Natural killer cell treated with Interleukin-12 subunit alpha and Interleukin-12 subunit beta and Interleukin-15 and Interleukin-18, amount 100 ng/mL, for 72 hours (primary cell): ENCODE data around the gene XYLB. TPM values are rescaled to one million over a fixed set of nuclear protein-coding genes. Genes with fewer than 3 reads are reported as not detected.
"Not testable (repeated sequence)": the region's sequence is repeated elsewhere in the genome, so short reads cannot be mapped to it uniquely, and the experiment has no call there.

ENCODE experiments used
- ATAC-seq, 2 donors: fragments of 150-1000 bp; cut with Tn5 transposase in 1 of 2; sonication (Bioruptor Pico), chemical (Tn5 transposase) in 1 of 2; 2 replicates each; pipeline ENCODE4 v1.10.0; 2021
- DNase-seq: peaks from one replicate; pipeline ENCODE4 v3.0.0; 2022; ENCODE audit warnings: low spot score
- H3K27ac Mint-ChIP-seq, 2 donors: 1 replicate in 1 of 2; 2 replicates in 1 of 2; pipeline ENCODE4 v1.8.0; 2022; ENCODE audit warnings: mixed read lengths in 2 of 2, mild to moderate bottlenecking in 1 of 2, moderate library complexity in 1 of 2
- H3K27me3 Mint-ChIP-seq, 2 donors: 1 replicate in 1 of 2; 2 replicates in 1 of 2; pipeline ENCODE4 v1.8.0; 2022; ENCODE audit warnings: mixed read lengths in 2 of 2
- H3K36me3 Mint-ChIP-seq: one replicate; pipeline ENCODE4 v1.8.0; 2022; ENCODE audit warnings: mixed read lengths
- H3K4me1 Mint-ChIP-seq, 2 donors: 1 replicate in 1 of 2; 2 replicates in 1 of 2; pipeline ENCODE4 v1.8.0; 2022; ENCODE audit warnings: low read depth in 2 of 2, mixed read lengths in 2 of 2, mild to moderate bottlenecking in 1 of 2
- H3K4me3 Mint-ChIP-seq: one replicate; pipeline ENCODE4 v1.8.0; 2022; ENCODE audit warnings: mixed read lengths
- H3K9me3 Mint-ChIP-seq: 2 replicates; pipeline ENCODE4 v1.8.0; 2022; ENCODE audit warnings: mixed read lengths
- total RNA-seq, 2 donors: library from RNA; stranded (reverse); gene quantifications; one replicate each; pipeline ENCODE4 v1.2.3, GENCODE V29; 2022

Gene XYLB
- 10 to 100 TPM in 1 of 2 donors, 1 to 10 TPM in 1; 3.8 to 11.4 TPM for total RNA-seq

DNA sequence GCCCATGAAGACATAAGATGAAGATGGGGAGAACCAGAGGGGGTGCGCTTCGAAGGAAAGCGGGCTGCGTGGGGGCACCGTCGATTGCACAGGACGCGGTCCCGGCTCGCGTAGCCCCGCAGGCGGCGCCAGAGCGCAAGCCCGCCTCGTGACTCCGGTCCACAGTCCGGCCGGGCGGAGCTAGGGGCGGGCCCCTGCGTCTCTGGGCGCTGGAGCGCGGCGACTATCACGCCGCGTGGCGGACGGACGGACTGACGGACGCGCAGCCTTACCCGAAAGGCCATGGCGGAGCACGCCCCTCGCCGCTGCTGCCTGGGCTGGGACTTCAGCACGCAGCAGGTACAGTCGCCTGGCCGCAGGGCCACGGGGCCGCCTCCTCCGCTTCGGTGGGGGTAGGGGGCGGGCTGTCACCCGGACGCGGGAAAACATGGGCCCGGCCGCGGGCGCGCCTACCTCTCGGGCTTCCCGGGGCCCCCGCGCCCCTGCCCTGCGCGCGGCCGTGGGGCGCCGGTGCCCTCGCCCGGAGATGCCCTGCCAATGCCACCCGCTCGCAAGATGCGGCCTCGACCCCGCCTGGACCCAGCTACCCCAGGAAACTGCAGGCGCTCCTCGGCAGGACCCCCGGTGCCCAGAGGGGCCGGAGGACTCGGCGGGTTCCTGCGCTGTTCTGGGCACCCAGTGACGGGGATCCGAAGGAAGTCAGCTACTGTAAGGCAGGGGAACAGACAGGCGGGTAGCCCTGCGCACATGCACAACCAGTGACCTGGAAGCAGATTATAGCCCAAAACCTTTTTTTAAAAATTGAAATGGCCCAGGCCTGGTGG is at the start of gene XYLB:
XYLB (plus strand) TSS at position 199 of the 824 bp plus-strand sequence; CDS start at position 283, 84 bp downstream.
- Mint-ChIP-seq H3K9me3 (no peaks in the 10 kb centered on the region), H3K4me3 (peak within 1 kb of the TSS; percentile 78), H3K27me3 (peaks cover 0 to 8% of the 10 kb centered on the region in 2 donors), H3K27ac (peak within 1 kb of the TSS in 1 of 2 donors; percentile 35), H3K36me3 (no peaks in the 10 kb centered on the region), H3K4me1 (no peaks in the 10 kb centered on the region)
- DNase-seq (peak; percentile 90), ATAC-seq (peak; percentile 98 to 99)

- ATAC-seq, H3K9me3 Mint-ChIP-seq, H3K27ac Mint-ChIP-seq, H3K4me3 Mint-ChIP-seq, H3K36me3 Mint-ChIP-seq, H3K4me1 Mint-ChIP-seq, DNase-seq: not testable (repeated sequence)
- peaks cover 13 to 14% of the 10 kb centered on the region in 2 donors for H3K27me3 Mint-ChIP-seq
These were observed 49.5 kb upstream of the XYLB start for GRCh38 chr3:38297053-38297452.

GRCh38 chr3:38297537-38297936 is 49.0 kb upstream of the XYLB start:
- H3K9me3 Mint-ChIP-seq, result no peaks in the 10 kb centered on the region
- H3K27me3 Mint-ChIP-seq, result peaks cover 13 to 14% of the 10 kb centered on the region in 2 donors
- H3K27ac Mint-ChIP-seq, result no peak overlapping the region
- no peak overlapping the region for H3K4me3 Mint-ChIP-seq
- H3K4me1 Mint-ChIP-seq, result no peaks in the 10 kb centered on the region
- H3K36me3 Mint-ChIP-seq, result no peaks in the 10 kb centered on the region
- DNase-seq (no peak), ATAC-seq (no peak)

GRCh38 chr3:38297947-38298711 is 48.5 kb upstream of the XYLB start:
- no peaks in the 10 kb centered on the region for H3K9me3 Mint-ChIP-seq
- no peak for DNase-seq
- no peak for ATAC-seq
- H3K27ac Mint-ChIP-seq, result no peak overlapping the region
- H3K27me3 Mint-ChIP-seq, result peaks cover 14 to 16% of the 10 kb centered on the region in 2 donors
- no peaks in the 10 kb centered on the region for H3K36me3 Mint-ChIP-seq
- H3K4me3 Mint-ChIP-seq, result no peak overlapping the region
- no peaks in the 10 kb centered on the region for H3K4me1 Mint-ChIP-seq

DNA sequence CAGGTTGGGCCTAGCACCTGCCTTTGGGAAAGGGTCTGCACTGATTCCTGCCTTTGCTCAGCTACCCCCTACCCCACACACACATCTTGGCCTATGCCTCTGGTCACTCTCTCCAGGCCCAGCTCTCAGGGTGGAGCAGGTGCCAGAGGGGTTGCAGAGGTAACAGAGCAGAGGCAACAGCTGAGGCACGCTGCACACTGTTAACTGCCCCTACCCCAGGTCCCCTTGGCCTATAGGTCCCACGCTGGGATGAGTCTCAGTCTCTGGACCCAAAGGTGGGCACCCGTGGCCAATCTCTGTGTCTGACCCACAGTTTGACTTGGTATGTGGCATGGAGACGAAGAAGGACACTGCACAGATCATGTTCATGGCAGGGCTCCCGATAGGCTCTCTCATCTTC is 39.6 kb upstream of the XYLB start:
- H3K27ac Mint-ChIP-seq, result no peak overlapping the region
- ATAC-seq, result peak in 1 of 2 donors; percentile 11
- no peaks in the 10 kb centered on the region for H3K36me3 Mint-ChIP-seq
- no peaks in the 10 kb centered on the region for H3K4me1 Mint-ChIP-seq
- DNase-seq, result no peak
- H3K9me3 Mint-ChIP-seq, result no peaks in the 10 kb centered on the region
- peaks cover 16 to 34% of the 10 kb centered on the region in 2 donors for H3K27me3 Mint-ChIP-seq
- H3K4me3 Mint-ChIP-seq, result no peak overlapping the region

DNA sequence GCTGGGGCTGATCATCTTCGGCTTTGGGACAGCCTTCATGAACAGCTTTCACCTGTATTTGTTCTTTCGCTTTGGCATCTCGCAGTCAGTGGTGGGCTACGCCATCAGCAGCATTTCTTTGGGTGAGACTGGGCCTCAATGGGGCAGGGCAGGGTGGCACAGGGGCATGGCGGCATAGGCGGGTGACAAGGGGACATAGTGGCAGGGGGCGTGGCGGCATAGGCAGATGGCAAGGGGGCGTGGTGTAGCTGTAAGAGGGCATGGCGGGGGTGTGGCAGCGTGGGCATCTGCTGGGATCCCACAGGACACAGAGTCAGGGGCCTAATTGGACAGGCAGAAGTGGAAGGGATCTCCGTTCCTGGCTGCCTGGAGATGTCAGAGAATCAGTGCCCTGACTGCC is 39.0 kb upstream of the XYLB start:
- Mint-ChIP-seq H3K9me3 (no peaks in the 10 kb centered on the region), H3K36me3 (no peaks in the 10 kb centered on the region), H3K4me3 (no peak overlapping the region), H3K27me3 (peaks cover 21 to 41% of the 10 kb centered on the region in 2 donors), H3K4me1 (no peaks in the 10 kb centered on the region), H3K27ac (no peak overlapping the region)
- DNase-seq, result no peak
- no peak for ATAC-seq

DNA sequence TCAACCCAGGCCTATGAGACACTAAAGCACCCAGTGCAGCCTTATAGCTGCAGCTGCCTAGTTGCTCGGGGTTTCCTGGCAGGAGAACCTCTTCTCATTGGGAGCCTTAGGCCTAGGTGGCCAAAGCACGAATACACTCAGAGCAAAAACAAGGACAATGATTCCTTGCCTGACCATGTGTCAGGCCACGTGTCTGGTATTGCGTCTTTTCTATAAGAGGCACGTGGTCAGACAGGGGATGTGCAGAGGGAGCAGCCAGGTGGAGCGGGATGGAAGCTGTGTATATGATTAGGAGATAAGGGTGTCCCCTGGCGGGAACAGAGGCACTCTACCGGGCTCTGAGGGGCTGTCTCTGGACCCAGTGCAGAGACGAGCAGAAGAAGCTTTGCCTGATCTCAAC is 38.1 kb upstream of the XYLB start:
- Mint-ChIP-seq H3K27me3 (peaks cover 18 to 37% of the 10 kb centered on the region in 2 donors), H3K27ac (no peak overlapping the region), H3K4me3 (no peak overlapping the region), H3K36me3 (no peaks in the 10 kb centered on the region), H3K9me3 (no peaks in the 10 kb centered on the region), H3K4me1 (no peaks in the 10 kb centered on the region)
- ATAC-seq (peak in 1 of 2 donors; percentile 32), DNase-seq (no peak)

- ATAC-seq (no peak), DNase-seq (no peak)
- H3K27me3 Mint-ChIP-seq, result peaks cover 12 to 27% of the 10 kb centered on the region in 2 donors
- H3K27ac Mint-ChIP-seq, result no peak overlapping the region
- no peaks in the 10 kb centered on the region for H3K4me1 Mint-ChIP-seq
- H3K4me3 Mint-ChIP-seq, result no peak overlapping the region
- no peaks in the 10 kb centered on the region for H3K36me3 Mint-ChIP-seq
- H3K9me3 Mint-ChIP-seq, result no peaks in the 10 kb centered on the region
These were observed 35.1 kb upstream of the XYLB start for GRCh38 chr3:38311476-38311875.

DNA sequence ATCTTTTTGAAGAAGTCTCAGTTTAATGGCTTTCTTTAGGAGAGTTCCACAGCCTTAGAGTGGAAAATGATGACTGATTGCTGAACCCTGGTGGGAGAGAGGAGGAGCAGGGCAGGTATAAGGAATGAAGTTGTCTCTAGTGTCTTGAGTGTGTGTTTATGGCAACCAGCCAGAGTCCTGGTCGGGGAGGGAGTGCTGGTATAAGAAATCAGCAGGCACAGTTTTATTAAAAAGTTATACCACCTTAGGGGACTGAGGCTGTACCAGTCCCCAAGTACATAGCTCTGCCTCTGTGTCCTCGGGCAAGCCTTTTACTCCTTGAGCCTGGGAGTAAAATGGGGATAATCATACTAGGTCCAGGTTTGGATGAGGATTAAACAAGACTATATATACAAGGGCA is 34.6 kb upstream of the XYLB start:
- Mint-ChIP-seq H3K27me3 (peaks cover 12 to 27% of the 10 kb centered on the region in 2 donors), H3K9me3 (no peaks in the 10 kb centered on the region), H3K4me3 (no peak overlapping the region), H3K27ac (no peak overlapping the region), H3K36me3 (no peaks in the 10 kb centered on the region), H3K4me1 (no peaks in the 10 kb centered on the region)
- ATAC-seq (no peak), DNase-seq (no peak)

- Mint-ChIP-seq H3K4me3 (no peak overlapping the region), H3K9me3 (no peaks in the 10 kb centered on the region)
- no peak for DNase-seq
These were observed 34.2 kb upstream of the XYLB start for GRCh38 chr3:38312356-38312755.

GRCh38 chr3:38313263-38313662 is 33.3 kb upstream of the XYLB start:
- DNase-seq (no peak), ATAC-seq (no peak)
- H3K4me3 Mint-ChIP-seq, result no peak overlapping the region
- no peaks in the 10 kb centered on the region for H3K9me3 Mint-ChIP-seq
- H3K4me1 Mint-ChIP-seq, result no peaks in the 10 kb centered on the region
- no peak overlapping the region for H3K27ac Mint-ChIP-seq
- H3K27me3 Mint-ChIP-seq, result peaks cover 12 to 25% of the 10 kb centered on the region in 2 donors
- no peaks in the 10 kb centered on the region for H3K36me3 Mint-ChIP-seq

More at GRCh38 chr3:38312356-38312755, 34.2 kb upstream of the XYLB start:
- Mint-ChIP-seq H3K27ac (no peak overlapping the region), H3K36me3 (no peaks in the 10 kb centered on the region), H3K27me3 (peaks cover 12 to 27% of the 10 kb centered on the region in 2 donors), H3K4me1 (no peaks in the 10 kb centered on the region)
- no peak for ATAC-seq

DNA sequence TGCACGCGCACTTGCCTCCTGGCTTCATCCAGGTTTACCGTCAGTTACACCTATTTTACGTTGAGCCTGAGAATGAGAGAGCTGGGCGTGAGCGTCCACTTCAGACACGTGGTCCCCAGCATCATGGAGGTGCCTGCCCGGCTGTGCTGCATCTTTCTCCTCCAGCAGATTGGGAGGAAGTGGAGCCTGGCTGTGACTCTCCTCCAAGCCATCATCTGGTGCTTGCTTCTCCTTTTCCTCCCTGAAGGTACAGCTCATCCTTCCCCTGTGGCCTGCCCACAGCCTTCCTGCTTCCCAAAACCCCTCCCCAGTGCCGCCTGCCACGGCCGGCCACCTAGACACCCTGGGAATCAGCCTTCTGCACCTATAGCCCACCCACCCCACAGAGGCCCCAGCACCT is 32.9 kb upstream of the XYLB start:
- no peaks in the 10 kb centered on the region for H3K4me1 Mint-ChIP-seq
- no peak overlapping the region for H3K27ac Mint-ChIP-seq
- no peaks in the 10 kb centered on the region for H3K9me3 Mint-ChIP-seq
- no peak for DNase-seq
- H3K36me3 Mint-ChIP-seq, result no peaks in the 10 kb centered on the region
- H3K27me3 Mint-ChIP-seq, result peaks cover 12 to 21% of the 10 kb centered on the region in 2 donors
- no peak for ATAC-seq
- no peak overlapping the region for H3K4me3 Mint-ChIP-seq

GRCh38 chr3:38314112-38314763 is 32.3 kb upstream of the XYLB start:
- Mint-ChIP-seq H3K4me1 (no peaks in the 10 kb centered on the region), H3K4me3 (no peak overlapping the region), H3K36me3 (no peaks in the 10 kb centered on the region), H3K27me3 (peaks cover 9 to 16% of the 10 kb centered on the region in 2 donors), H3K27ac (no peak overlapping the region), H3K9me3 (no peaks in the 10 kb centered on the region)
- DNase-seq, result no peak
- ATAC-seq, result no peak
